Measurements from ENCODE around the gene CRAMP1.

- TF ChIP-seq, protein P1, sequence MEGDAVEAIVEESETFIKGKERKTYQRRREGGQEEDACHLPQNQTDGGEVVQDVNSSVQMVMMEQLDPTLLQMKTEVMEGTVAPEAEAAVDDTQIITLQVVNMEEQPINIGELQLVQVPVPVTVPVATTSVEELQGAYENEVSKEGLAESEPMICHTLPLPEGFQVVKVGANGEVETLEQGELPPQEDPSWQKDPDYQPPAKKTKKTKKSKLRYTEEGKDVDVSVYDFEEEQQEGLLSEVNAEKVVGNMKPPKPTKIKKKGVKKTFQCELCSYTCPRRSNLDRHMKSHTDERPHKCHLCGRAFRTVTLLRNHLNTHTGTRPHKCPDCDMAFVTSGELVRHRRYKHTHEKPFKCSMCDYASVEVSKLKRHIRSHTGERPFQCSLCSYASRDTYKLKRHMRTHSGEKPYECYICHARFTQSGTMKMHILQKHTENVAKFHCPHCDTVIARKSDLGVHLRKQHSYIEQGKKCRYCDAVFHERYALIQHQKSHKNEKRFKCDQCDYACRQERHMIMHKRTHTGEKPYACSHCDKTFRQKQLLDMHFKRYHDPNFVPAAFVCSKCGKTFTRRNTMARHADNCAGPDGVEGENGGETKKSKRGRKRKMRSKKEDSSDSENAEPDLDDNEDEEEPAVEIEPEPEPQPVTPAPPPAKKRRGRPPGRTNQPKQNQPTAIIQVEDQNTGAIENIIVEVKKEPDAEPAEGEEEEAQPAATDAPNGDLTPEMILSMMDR (IDR thresholded peaks at IDR 0.05 in 8 of 11, conservative IDR thresholded peaks at IDR 0.05 in 3 of 11), result no peak
- TF ChIP-seq POLR2AphosphoS5 (IDR thresholded peaks at IDR 0.05), result no peak
Measured at GRCh38 chr16:1680361-1680760, 68.2 kb downstream of the CRAMP1 start.
